Jurkat, Clone E6-1 (cell line): Measurements from ENCODE around the gene EGFR.
"Not testable (repeated sequence)": the region's sequence is repeated elsewhere in the genome, so short reads cannot be mapped to it uniquely, and the experiment has no call there.

ENCODE experiments used
- DNase-seq: peaks from one replicate; pipeline ENCODE4 v3.0.0-alpha.2; 2011; ENCODE audit warnings: low read depth, low spot score
- H3K4me3 ChIP-seq: 2 replicates; pipeline ENCODE4 v1.5.1; 2011; ENCODE audit warnings: mild to moderate bottlenecking, low read length, control low read depth, moderate library complexity

Gene EGFR

GRCh38 chr7:55150709-55151451 lies 132.1 kb downstream of the EGFR start:
- H3K4me3 ChIP-seq, result no peak overlapping the region
- DNase-seq, result no peak

DNA sequence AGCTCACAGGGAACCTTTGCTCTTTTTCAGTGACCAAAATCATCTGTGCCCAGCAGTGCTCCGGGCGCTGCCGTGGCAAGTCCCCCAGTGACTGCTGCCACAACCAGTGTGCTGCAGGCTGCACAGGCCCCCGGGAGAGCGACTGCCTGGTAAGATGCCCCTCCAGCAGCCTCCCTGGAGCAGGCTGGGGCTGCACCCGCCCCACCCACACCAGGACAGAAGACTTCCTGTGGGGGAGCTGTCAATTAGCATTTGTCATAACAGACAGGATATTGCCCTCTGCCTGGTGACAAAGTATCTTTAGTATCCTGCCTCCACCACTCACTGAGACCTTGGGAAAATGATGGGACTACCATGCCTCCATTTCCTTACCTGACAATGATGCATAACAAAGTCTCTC lies 133.7 kb downstream of the EGFR start:
- no peak overlapping the region for H3K4me3 ChIP-seq
- peak; percentile 25 for DNase-seq

DNA sequence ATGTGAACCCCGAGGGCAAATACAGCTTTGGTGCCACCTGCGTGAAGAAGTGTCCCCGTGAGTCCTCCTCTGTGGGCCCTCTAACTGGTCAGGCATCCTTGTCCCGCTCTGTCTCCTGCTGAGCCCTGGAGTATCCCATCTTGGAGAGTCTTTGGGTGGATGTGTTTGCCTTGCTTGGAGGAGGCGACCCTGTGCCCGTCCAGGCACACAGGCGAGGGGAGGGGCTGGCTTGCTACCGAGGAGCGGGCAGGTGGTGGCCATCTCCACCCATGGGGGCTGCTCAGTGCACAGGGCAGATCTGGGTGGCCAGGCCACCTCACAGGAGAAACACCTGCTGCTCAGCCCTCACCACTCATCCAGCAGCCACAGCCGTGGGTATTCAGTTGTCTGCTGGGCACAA lies 135.3 kb downstream of the EGFR start:
- H3K4me3 ChIP-seq, result no peak overlapping the region
- DNase-seq, result no peak

- no peak for DNase-seq
- H3K4me3 ChIP-seq, result no peak overlapping the region
These were observed 136.7 kb downstream of the EGFR start for GRCh38 chr7:55155351-55156117.

DNA sequence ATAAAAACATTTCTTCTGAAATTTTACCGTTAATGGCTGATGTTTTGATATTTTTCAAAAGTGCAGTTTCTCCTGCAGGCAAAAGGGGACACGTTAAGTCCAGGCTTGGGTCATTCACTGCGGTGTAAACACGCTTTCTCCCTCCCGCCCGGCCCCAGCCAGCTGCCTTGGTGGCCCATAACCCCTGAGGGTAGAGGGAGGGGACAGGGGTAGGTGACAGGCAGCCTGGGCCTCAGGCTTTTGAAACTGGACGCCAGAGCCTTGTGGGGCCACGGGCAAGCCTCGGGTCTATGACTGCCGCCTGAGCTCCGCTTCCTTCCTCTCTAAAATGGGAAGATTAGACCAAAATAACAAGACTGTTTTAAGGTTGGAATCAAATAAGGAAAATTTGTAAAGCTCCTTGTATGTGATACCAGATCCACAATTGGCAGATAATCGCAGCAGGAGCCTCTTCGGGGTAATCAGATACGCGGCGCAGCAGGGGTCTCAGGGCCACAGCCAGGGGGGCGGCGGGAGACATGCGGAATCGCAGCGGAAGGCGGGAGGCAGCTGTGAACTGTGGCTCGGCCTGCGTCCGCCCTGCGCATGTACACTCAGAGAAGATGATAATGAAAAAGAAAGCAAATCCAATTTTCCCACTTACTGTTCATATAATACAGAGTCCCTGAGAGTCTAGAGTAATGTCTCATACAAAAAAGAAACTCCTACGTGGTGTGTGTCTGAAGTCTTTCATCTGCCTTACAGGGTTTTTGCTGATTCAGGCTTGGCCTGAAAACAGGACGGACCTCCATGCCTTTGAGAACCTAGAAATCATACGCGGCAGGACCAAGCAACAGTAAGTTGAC lies 138.3 kb downstream of the EGFR start:
- H3K4me3 ChIP-seq, result no peak overlapping the region
- DNase-seq, result no peak

DNA sequence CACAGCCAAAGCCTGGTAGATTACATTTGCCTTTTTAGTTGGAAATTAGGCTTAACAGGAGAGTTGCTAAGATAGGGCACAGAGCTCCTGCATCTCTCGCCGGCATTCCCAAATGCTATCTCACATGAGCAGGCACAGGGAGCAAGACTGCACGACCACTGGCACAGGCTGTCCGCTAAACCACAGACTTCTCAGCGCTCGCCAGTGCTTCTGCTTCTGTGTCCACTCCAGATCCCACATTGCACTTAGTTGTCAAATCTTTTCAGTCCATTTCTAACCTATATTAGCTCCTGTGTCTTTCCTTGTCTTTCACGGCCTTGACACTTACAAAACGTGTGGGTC lies 138.9 kb downstream of the EGFR start:
- no peak for DNase-seq
- H3K4me3 ChIP-seq, result no peak overlapping the region

GRCh38 chr7:55158541-55159382 lies 139.9 kb downstream of the EGFR start:
- no peak overlapping the region for H3K4me3 ChIP-seq
- no peak for DNase-seq

GRCh38 chr7:55160539-55160938 lies 141.7 kb downstream of the EGFR start:
- DNase-seq, result no peak
- H3K4me3 ChIP-seq, result no peak overlapping the region

DNA sequence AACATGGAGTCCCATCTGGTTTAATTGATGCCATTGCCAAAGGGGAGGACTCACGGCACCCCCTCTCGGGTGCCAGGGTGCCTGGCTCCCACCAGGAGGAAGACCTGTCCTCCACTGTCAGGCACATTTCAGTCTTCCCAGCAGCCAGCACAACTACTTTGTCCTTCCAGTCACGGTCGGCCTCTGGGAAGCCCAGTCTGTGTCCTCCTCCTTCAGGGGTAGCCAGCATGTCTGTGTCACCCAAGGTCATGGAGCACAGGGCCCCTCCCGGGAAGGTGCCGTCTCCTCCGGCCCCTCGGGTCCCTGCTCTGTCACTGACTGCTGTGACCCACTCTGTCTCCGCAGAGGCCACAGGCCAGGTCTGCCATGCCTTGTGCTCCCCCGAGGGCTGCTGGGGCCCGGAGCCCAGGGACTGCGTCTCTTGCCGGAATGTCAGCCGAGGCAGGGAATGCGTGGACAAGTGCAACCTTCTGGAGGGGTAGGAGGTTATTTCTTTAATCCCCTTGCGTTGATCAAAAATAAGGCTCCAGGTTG lies 142.4 kb downstream of the EGFR start:
- H3K4me3 ChIP-seq, result no peak overlapping the region
- DNase-seq, result no peak

- no peak for DNase-seq
- H3K4me3 ChIP-seq, result no peak overlapping the region
These were observed 143.7 kb downstream of the EGFR start for GRCh38 chr7:55162476-55162875.

DNA sequence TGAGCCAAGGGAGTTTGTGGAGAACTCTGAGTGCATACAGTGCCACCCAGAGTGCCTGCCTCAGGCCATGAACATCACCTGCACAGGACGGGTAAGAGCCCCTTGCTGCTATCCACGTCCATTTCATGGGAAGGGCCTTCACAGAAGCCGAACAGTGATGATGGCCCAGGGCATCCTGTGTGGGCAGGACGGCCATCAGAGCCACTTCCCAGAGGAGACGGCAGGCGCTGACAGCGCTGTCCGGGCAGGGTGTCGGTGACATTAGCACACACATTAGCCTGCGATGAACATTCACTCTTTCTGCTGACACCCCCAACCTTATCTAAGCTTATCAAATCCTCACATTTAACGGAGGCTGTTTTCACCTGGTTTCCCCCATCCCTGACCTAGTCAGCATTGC lies 144.9 kb downstream of the EGFR start:
- no peak for DNase-seq
- H3K4me3 ChIP-seq, result no peak overlapping the region

GRCh38 chr7:55164527-55164926 lies 145.7 kb downstream of the EGFR start:
- H3K4me3 ChIP-seq, result no peak overlapping the region
- no peak for DNase-seq

GRCh38 chr7:55165176-55165861 lies 146.5 kb downstream of the EGFR start:
- no peak overlapping the region for H3K4me3 ChIP-seq
- DNase-seq, result no peak

GRCh38 chr7:55167296-55167695 lies 148.5 kb downstream of the EGFR start:
- not testable (repeated sequence) for H3K4me3 ChIP-seq, DNase-seq

DNA sequence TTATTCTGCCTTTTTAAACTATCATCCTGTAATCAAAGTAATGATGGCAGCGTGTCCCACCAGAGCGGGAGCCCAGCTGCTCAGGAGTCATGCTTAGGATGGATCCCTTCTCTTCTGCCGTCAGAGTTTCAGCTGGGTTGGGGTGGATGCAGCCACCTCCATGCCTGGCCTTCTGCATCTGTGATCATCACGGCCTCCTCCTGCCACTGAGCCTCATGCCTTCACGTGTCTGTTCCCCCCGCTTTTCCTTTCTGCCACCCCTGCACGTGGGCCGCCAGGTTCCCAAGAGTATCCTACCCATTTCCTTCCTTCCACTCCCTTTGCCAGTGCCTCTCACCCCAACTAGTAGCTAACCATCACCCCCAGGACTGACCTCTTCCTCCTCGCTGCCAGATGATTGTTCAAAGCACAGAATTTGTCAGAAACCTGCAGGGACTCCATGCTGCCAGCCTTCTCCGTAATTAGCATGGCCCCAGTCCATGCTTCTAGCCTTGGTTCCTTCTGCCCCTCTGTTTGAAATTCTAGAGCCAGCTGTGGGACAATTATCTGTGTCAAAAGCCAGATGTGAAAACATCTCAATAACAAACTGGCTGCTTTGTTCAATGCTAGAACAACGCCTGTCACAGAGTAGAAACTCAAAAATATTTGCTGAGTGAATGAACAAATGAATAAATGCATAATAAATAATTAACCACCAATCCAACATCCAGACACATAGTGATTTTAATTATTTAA lies 151.7 kb downstream of the EGFR start:
- no peak for DNase-seq
- no peak overlapping the region for H3K4me3 ChIP-seq

DNA sequence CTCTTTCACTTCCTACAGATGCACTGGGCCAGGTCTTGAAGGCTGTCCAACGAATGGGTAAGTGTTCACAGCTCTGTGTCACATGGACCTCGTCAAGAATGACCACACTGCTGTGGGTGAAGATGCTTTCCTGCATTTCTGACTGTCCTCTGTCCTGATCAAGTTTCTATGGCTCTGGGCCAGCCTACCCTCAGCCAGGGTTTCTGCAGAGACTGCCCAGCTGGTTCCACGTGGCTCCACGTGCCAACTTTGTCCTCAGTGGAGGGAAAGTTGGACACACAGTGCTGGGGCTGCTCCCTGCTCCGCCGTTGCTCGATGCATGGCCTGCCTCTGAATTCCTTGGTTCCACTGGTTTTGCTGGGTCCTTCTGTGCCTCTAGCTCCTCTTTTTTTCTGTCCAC lies 152.3 kb downstream of the EGFR start:
- no peak for DNase-seq
- no peak overlapping the region for H3K4me3 ChIP-seq

DNA sequence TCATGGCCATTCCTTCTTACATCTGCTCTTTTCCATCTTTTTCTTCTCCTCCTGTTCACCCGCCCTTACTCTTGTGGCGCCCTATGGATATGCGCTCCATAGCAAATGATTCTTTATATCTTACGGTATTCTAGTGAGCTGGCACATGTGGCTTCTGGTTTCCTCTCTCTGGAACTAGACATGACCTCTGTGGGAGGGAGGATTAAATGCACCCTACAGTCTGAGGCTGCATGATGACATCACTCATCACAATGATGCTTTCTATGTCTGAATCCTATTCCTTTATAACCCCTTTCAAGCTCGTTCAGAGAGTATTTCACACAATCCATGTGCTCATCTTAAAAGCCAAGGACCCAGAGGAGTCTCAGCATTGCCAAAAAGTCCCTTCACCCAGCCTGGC lies 153.3 kb downstream of the EGFR start:
- no peak overlapping the region for H3K4me3 ChIP-seq
- no peak for DNase-seq
